DOHH2 (cell line): ENCODE results near the gene BUD23.

Experiments
- EZH2phosphoT487 ChIP-seq: fragments of 200-600 bp; sonication (generic); IDR thresholded peaks from 2 replicates; pipeline ENCODE4 v1.6.1; 2017; ENCODE audit warnings: borderline replicate concordance, mild to moderate bottlenecking, antibody characterized with exemption, low read length, moderate library complexity, mixed read lengths
- TF ChIP-seq, protein P1 (sequence below): fragments of 200-600 bp; sonication (generic); IDR thresholded peaks from one replicate; pipeline ENCODE4 v1.5.1; 2014; ENCODE audit warnings: antibody characterized with exemption, mild to moderate bottlenecking, low read depth, low read length; ENCODE audit not compliant: poor library complexity, severe bottlenecking

DNA sequence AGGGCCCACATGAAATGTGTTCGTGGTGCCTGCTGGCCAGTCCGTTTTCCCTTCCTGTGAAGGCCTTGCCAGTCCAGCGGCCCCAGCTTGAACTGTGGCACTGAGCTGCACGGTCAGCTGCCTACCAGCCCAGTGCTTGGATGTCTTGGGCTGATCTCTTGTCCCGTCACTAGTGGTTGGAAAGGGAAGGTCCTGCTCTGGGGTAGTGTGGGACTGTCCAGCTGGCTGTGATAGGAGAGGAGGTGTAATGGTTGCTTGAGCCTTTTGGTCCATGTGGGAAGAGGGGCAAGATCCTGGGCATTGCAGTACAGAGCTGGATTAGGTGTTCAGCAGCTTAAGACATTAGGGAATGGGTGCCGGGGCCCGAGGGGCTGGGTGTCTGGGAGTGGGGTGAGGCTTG is 15.0 kb downstream of the BUD23 start:
- TF ChIP-seq, protein P1, sequence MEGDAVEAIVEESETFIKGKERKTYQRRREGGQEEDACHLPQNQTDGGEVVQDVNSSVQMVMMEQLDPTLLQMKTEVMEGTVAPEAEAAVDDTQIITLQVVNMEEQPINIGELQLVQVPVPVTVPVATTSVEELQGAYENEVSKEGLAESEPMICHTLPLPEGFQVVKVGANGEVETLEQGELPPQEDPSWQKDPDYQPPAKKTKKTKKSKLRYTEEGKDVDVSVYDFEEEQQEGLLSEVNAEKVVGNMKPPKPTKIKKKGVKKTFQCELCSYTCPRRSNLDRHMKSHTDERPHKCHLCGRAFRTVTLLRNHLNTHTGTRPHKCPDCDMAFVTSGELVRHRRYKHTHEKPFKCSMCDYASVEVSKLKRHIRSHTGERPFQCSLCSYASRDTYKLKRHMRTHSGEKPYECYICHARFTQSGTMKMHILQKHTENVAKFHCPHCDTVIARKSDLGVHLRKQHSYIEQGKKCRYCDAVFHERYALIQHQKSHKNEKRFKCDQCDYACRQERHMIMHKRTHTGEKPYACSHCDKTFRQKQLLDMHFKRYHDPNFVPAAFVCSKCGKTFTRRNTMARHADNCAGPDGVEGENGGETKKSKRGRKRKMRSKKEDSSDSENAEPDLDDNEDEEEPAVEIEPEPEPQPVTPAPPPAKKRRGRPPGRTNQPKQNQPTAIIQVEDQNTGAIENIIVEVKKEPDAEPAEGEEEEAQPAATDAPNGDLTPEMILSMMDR, result no peak
- no peak for TF ChIP-seq EZH2phosphoT487
